DND-41 (cell line): ENCODE results near the gene QPCTL.

Experiments used
- ATAC-seq: fragments of 200-7000 bp; cut with Tn5 transposase; 3 replicates; pipeline ENCODE4 v1.9.1; 2021; ENCODE audit warnings: low read depth; ENCODE audit not compliant: insufficient read depth
- DNase-seq: peaks from one replicate; pipeline ENCODE4 v3.0.0-alpha.2; 2020
- H2AFZ ChIP-seq: 2 replicates; pipeline ENCODE4 v1.6.0; 2012; ENCODE audit warnings: low read depth, low read length
- H3K27ac ChIP-seq: 2 replicates; pipeline ENCODE4 v1.5.1; 2012; ENCODE audit warnings: low read length, inconsistent platforms
- H3K27me3 ChIP-seq: fragments of 200-600 bp; sonication (generic); 2 replicates; pipeline ENCODE4 v1.6.0; 2012; ENCODE audit warnings: low read length, mild to moderate bottlenecking, inconsistent platforms; ENCODE audit not compliant: insufficient read depth, poor library complexity
- H3K36me3 ChIP-seq: 2 replicates; pipeline ENCODE4 v1.5.1; 2012; ENCODE audit warnings: low read length, inconsistent platforms; ENCODE audit not compliant: insufficient read depth
- H3K4me1 ChIP-seq: 2 replicates; pipeline ENCODE4 v1.5.1; 2012; ENCODE audit warnings: mild to moderate bottlenecking, low read length; ENCODE audit not compliant: insufficient read depth
- H3K4me2 ChIP-seq: 2 replicates; pipeline ENCODE4 v1.6.0; 2012; ENCODE audit warnings: mild to moderate bottlenecking, moderate library complexity, low read length, inconsistent platforms; ENCODE audit not compliant: insufficient read depth
- H3K4me3 ChIP-seq, 2 experiments: fragments of 200-600 bp in 1 of 2; shearing (Covaris generic) in 1 of 2; 2 replicates each; pipeline ENCODE4 v1.5.1; 2012 to 2016; ENCODE audit warnings: inconsistent platforms in 2 of 2, low read length in 2 of 2, mild to moderate bottlenecking in 2 of 2, low read depth in 1 of 2, moderate library complexity in 1 of 2
- H3K79me2 ChIP-seq: 2 replicates; pipeline ENCODE4 v1.6.0; 2012; ENCODE audit warnings: low read length, inconsistent platforms; ENCODE audit not compliant: insufficient read depth
- H3K9ac ChIP-seq: 2 replicates; pipeline ENCODE4 v1.6.0; 2012; ENCODE audit warnings: low read depth, mild to moderate bottlenecking, inconsistent platforms, low read length, moderate library complexity
- H3K9me3 ChIP-seq: 2 replicates; pipeline ENCODE4 v1.5.1; 2012; ENCODE audit warnings: low read length, moderate library complexity, mild to moderate bottlenecking, inconsistent platforms; ENCODE audit not compliant: insufficient read depth, severe bottlenecking
- H4K20me1 ChIP-seq: 2 replicates; pipeline ENCODE4 v1.6.0; 2012; ENCODE audit warnings: low read length; ENCODE audit not compliant: insufficient read depth
- CTCF ChIP-seq: IDR thresholded peaks from 2 replicates; pipeline ENCODE4 v1.5.1; 2012; ENCODE audit warnings: borderline replicate concordance, low read length, moderate library complexity, mild to moderate bottlenecking; ENCODE audit not compliant: poor library complexity, severe bottlenecking; ENCODE audit errors: extremely low read depth
- EZH2 ChIP-seq: IDR thresholded peaks from 3 replicates; pipeline ENCODE4 v1.6.1; 2012; ENCODE audit warnings: borderline replicate concordance, low read depth, mild to moderate bottlenecking, moderate library complexity, low read length, inconsistent platforms; ENCODE audit not compliant: severe bottlenecking

QPCTL gene

GRCh38 chr19:45659096-45659729 is 33.3 kb upstream of the QPCTL start:
- Histone ChIP-seq H4K20me1 (no peaks in the 10 kb centered on the region), H3K79me2 (no peaks in the 10 kb centered on the region), H3K9me3 (no peaks in the 10 kb centered on the region), H3K36me3 (no peaks in the 10 kb centered on the region), H3K27me3 (peaks cover 9% of the 10 kb centered on the region), H2AFZ (no peak overlapping the region), H3K27ac (no peak overlapping the region), H3K4me2 (no peak overlapping the region), H3K9ac (no peak overlapping the region), H3K4me1 (no peaks in the 10 kb centered on the region), H3K4me3 (no peak overlapping the region)
- ATAC-seq (no peak), DNase-seq (no peak)
- TF ChIP-seq CTCF, result no peak
- TF ChIP-seq EZH2, result no peak

- TF ChIP-seq EZH2 (no peak), CTCF (no peak)
- H3K4me1 ChIP-seq, result no peaks in the 10 kb centered on the region
- H3K79me2 ChIP-seq, result no peaks in the 10 kb centered on the region
- H3K36me3 ChIP-seq, result no peaks in the 10 kb centered on the region
- ATAC-seq (no peak), DNase-seq (no peak)
- H3K9ac ChIP-seq, result no peak overlapping the region
- H3K27me3 ChIP-seq, result peaks cover 9% of the 10 kb centered on the region
- H2AFZ ChIP-seq, result no peak overlapping the region
- H4K20me1 ChIP-seq, result no peaks in the 10 kb centered on the region
- no peak overlapping the region for H3K4me3 ChIP-seq
- no peaks in the 10 kb centered on the region for H3K9me3 ChIP-seq
- H3K4me2 ChIP-seq, result no peak overlapping the region
- H3K27ac ChIP-seq, result no peak overlapping the region
Measured at GRCh38 chr19:45660636-45661035, 31.8 kb upstream of the QPCTL start.

- H2AFZ ChIP-seq, result no peak overlapping the region
Measured at GRCh38 chr19:45663800-45664199, 28.7 kb upstream of the QPCTL start.

More at GRCh38 chr19:45663800-45664199, 28.7 kb upstream of the QPCTL start:
- peaks cover 14% of the 10 kb centered on the region for H3K4me1 ChIP-seq
- H3K4me2 ChIP-seq, result no peak overlapping the region
- no peak overlapping the region for H3K27ac ChIP-seq
- ATAC-seq (no peak), DNase-seq (no peak)
- H3K4me3 ChIP-seq, result no peak overlapping the region
- no peaks in the 10 kb centered on the region for H3K79me2 ChIP-seq
- peaks cover 17% of the 10 kb centered on the region for H3K27me3 ChIP-seq
- no peaks in the 10 kb centered on the region for H4K20me1 ChIP-seq
- no peak for TF ChIP-seq CTCF
- no peak for TF ChIP-seq EZH2
- H3K36me3 ChIP-seq, result no peaks in the 10 kb centered on the region
- H3K9ac ChIP-seq, result no peak overlapping the region
- no peaks in the 10 kb centered on the region for H3K9me3 ChIP-seq
